Hepatocyte (in vitro differentiated cells): ENCODE results near the gene BMP2.

ENCODE experiments used
- EZH2 ChIP-seq: fragments of 200-600 bp; sonication (generic); IDR thresholded peaks from 2 replicates; pipeline ENCODE4 v1.6.1; 2016; ENCODE audit warnings: antibody characterized with exemption, mild to moderate bottlenecking, borderline replicate concordance
- EZH2phosphoT487 ChIP-seq: fragments of 200-600 bp; sonication (generic); IDR thresholded peaks from one replicate; pipeline ENCODE4 v1.6.1; 2018; ENCODE audit warnings: antibody characterized with exemption, mild to moderate bottlenecking, low read depth, moderate library complexity; ENCODE audit not compliant: unreplicated experiment, severe bottlenecking
- TF ChIP-seq, protein P1 (sequence below): fragments of 200-600 bp; sonication (generic); IDR thresholded peaks from 2 replicates; pipeline ENCODE4 v1.5.1; 2016; ENCODE audit warnings: antibody characterized with exemption, mild to moderate bottlenecking; ENCODE audit not compliant: poor library complexity

DNA sequence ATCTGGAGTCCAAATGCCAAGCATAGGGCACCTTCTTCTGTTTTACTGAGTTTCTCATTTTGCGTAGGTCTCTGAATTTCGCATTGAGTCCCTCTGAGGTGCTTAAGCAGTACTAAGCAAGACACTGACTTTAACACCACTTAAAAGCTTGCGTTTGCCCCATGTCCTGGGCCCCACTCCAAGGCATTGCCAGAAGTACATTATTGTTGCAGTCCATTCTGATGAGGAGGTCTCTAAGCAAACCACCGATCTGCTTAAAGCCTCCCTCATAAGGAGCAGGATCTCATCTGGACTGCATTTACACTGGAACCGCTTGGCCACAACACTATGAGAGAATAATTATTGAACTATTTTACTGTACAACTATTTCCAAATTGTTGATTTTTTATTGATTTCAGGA is 16.3 kb downstream of the BMP2 start:
- TF ChIP-seq, protein P1, sequence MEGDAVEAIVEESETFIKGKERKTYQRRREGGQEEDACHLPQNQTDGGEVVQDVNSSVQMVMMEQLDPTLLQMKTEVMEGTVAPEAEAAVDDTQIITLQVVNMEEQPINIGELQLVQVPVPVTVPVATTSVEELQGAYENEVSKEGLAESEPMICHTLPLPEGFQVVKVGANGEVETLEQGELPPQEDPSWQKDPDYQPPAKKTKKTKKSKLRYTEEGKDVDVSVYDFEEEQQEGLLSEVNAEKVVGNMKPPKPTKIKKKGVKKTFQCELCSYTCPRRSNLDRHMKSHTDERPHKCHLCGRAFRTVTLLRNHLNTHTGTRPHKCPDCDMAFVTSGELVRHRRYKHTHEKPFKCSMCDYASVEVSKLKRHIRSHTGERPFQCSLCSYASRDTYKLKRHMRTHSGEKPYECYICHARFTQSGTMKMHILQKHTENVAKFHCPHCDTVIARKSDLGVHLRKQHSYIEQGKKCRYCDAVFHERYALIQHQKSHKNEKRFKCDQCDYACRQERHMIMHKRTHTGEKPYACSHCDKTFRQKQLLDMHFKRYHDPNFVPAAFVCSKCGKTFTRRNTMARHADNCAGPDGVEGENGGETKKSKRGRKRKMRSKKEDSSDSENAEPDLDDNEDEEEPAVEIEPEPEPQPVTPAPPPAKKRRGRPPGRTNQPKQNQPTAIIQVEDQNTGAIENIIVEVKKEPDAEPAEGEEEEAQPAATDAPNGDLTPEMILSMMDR = no peak
- TF ChIP-seq EZH2 (no peak), EZH2phosphoT487 (no peak)
